Karpas-422 (cell line): ENCODE measurements around the gene MMP15. TPM values are rescaled to one million over a fixed set of nuclear protein-coding genes. Genes with fewer than 3 reads are reported as not detected.
A peak's percentile ranks its signal among the peaks of the same experiment; 100 is the strongest.

Experiments
- DNase-seq: peaks from one replicate; pipeline ENCODE4 v3.0.0-alpha.2; 2015
- H2AFZ ChIP-seq: fragments of 200-600 bp; sonication (generic); 2 replicates; pipeline ENCODE4 v1.6.1; 2014; ENCODE audit warnings: antibody characterized with exemption, low read length, mixed read lengths
- H3K27ac ChIP-seq: fragments of 200-600 bp; sonication (generic); 2 replicates; pipeline ENCODE4 v1.5.1; 2014; ENCODE audit warnings: mild to moderate bottlenecking, low read length, moderate library complexity
- H3K27me3 ChIP-seq: fragments of 200-600 bp; sonication (generic); 2 replicates; pipeline ENCODE4 v1.6.1; 2014; ENCODE audit warnings: low read length, mixed read lengths
- H3K36me3 ChIP-seq: fragments of 200-600 bp; sonication (generic); 2 replicates; pipeline ENCODE4 v1.6.1; 2014; ENCODE audit warnings: low read length, mixed read lengths; ENCODE audit not compliant: insufficient read depth
- H3K4me1 ChIP-seq: fragments of 200-600 bp; sonication (generic); 2 replicates; pipeline ENCODE4 v1.6.1; 2014; ENCODE audit warnings: mild to moderate bottlenecking, low read length, mixed read lengths
- H3K4me2 ChIP-seq: fragments of 200-600 bp; sonication (generic); 2 replicates; pipeline ENCODE4 v1.6.1; 2014; ENCODE audit warnings: low read length, low read depth, mild to moderate bottlenecking; ENCODE audit not compliant: poor library complexity, severe bottlenecking
- H3K4me3 ChIP-seq: fragments of 200-600 bp; sonication (generic); 2 replicates; pipeline ENCODE4 v1.5.1; 2014; ENCODE audit warnings: mild to moderate bottlenecking, antibody characterized with exemption, low read length, mixed read lengths
- H3K79me2 ChIP-seq: fragments of 200-600 bp; sonication (generic); 2 replicates; pipeline ENCODE4 v1.6.1; 2014; ENCODE audit warnings: mild to moderate bottlenecking, low read length, mixed read lengths
- H3K9ac ChIP-seq: fragments of 200-600 bp; sonication (generic); 2 replicates; pipeline ENCODE4 v1.6.0; 2014; ENCODE audit warnings: low read length
- H3K9me2 ChIP-seq: fragments of 200-600 bp; sonication (generic), shearing (Covaris generic); replicated peaks from 2 replicates; pipeline ENCODE4 v1.6.0; 2014; ENCODE audit warnings: mild to moderate bottlenecking, low read length, moderate library complexity; ENCODE audit not compliant: insufficient read depth
- H3K9me3 ChIP-seq: fragments of 300-700, 200-600 bp; sonication (generic); 2 replicates; pipeline ENCODE4 v1.6.1; 2014; ENCODE audit warnings: low read length, mixed read lengths
- H4K20me1 ChIP-seq: fragments of 200-600 bp; sonication (generic); 2 replicates; pipeline ENCODE4 v1.6.1; 2014; ENCODE audit warnings: mild to moderate bottlenecking, antibody characterized with exemption, low read length, low read depth; ENCODE audit not compliant: insufficient read depth
- total RNA-seq: library from RNA; depleted of rRNA; stranded (reverse); fragments of >200 nt; shearing (Covaris generic); gene quantifications from 2 replicates; pipeline ENCODE4 v1.2.3, GENCODE V29; 2014; ENCODE audit warnings: low replicate concordance

Gene MMP15
- total RNA-seq, 1 experiment from 2014 or later: 4.1 TPM

- H3K9me3 ChIP-seq: no peaks in the 10 kb centered on the region
- H3K36me3 ChIP-seq: no peaks in the 10 kb centered on the region
- H2AFZ ChIP-seq: no peak overlapping the region; the same call in 1 of the 2 replicates
- H3K27me3 ChIP-seq: no peaks in the 10 kb centered on the region
- DNase-seq: peak; percentile 69
- peak overlapping the region; percentile 89 for H3K4me2 ChIP-seq
- H3K4me1 ChIP-seq: peaks cover 73% of the 10 kb centered on the region
- H3K9me2 ChIP-seq: no peaks in the 10 kb centered on the region
- no peaks in the 10 kb centered on the region for H3K79me2 ChIP-seq
- H3K9ac ChIP-seq: peak overlapping the region; percentile 76
- peak overlapping the region; percentile 65 for H3K4me3 ChIP-seq
- no peaks in the 10 kb centered on the region for H4K20me1 ChIP-seq
- H3K27ac ChIP-seq: peak overlapping the region; percentile 96
These were observed 8.7 kb downstream of the MMP15 start for GRCh38 chr16:58034128-58034685.

- H3K4me2 ChIP-seq: peak overlapping the region; percentile 89
- H3K4me3 ChIP-seq: peak overlapping the region; percentile 65
These were observed 9.2 kb downstream of the MMP15 start for GRCh38 chr16:58034774-58035173.

GRCh38 chr16:58035356-58036170 is 10.0 kb downstream of the MMP15 start:
- Histone ChIP-seq H4K20me1 (no peaks in the 10 kb centered on the region), H2AFZ (peak overlapping the region; percentile 17; the same call in 1 of the 2 replicates), H3K4me1 (peaks cover 77% of the 10 kb centered on the region), H3K9me2 (no peaks in the 10 kb centered on the region), H3K9ac (peak overlapping the region; percentile 73), H3K36me3 (no peaks in the 10 kb centered on the region), H3K4me2 (peak overlapping the region; percentile 89), H3K27ac (peak overlapping the region; percentile 96), H3K9me3 (no peaks in the 10 kb centered on the region), H3K4me3 (peak overlapping the region; percentile 65), H3K27me3 (no peaks in the 10 kb centered on the region), H3K79me2 (no peaks in the 10 kb centered on the region)
- peak; percentile 72 for DNase-seq

More at GRCh38 chr16:58034774-58035173, 9.2 kb downstream of the MMP15 start:
- Histone ChIP-seq H3K4me1 (peaks cover 77% of the 10 kb centered on the region), H3K9me2 (no peaks in the 10 kb centered on the region), H2AFZ (no peak overlapping the region; the same call in 1 of the 2 replicates), H3K27ac (peak overlapping the region; percentile 96), H3K79me2 (no peaks in the 10 kb centered on the region), H3K27me3 (no peaks in the 10 kb centered on the region), H4K20me1 (no peaks in the 10 kb centered on the region), H3K36me3 (no peaks in the 10 kb centered on the region), H3K9me3 (no peaks in the 10 kb centered on the region), H3K9ac (peak overlapping the region; percentile 76)
- DNase-seq: peak; percentile 96

- peaks cover 71% of the 10 kb centered on the region for H3K4me1 ChIP-seq
- H3K9me3 ChIP-seq: no peaks in the 10 kb centered on the region
- H2AFZ ChIP-seq: no peak overlapping the region
- no peaks in the 10 kb centered on the region for H4K20me1 ChIP-seq
- no peaks in the 10 kb centered on the region for H3K27me3 ChIP-seq
- H3K79me2 ChIP-seq: no peaks in the 10 kb centered on the region
- no peak for DNase-seq
- no peak overlapping the region for H3K9ac ChIP-seq
- no peak overlapping the region for H3K4me3 ChIP-seq
- no peaks in the 10 kb centered on the region for H3K9me2 ChIP-seq
- peak overlapping the region; percentile 96 for H3K27ac ChIP-seq
- no peaks in the 10 kb centered on the region for H3K36me3 ChIP-seq
- H3K4me2 ChIP-seq: no peak overlapping the region
These were observed 11.4 kb downstream of the MMP15 start for GRCh38 chr16:58036943-58037342.

- Histone ChIP-seq H3K79me2 (no peaks in the 10 kb centered on the region), H3K4me2 (no peak overlapping the region), H3K4me3 (no peak overlapping the region), H3K27ac (no peak overlapping the region), H3K36me3 (no peaks in the 10 kb centered on the region), H3K9ac (no peak overlapping the region), H3K27me3 (no peaks in the 10 kb centered on the region), H3K9me2 (no peaks in the 10 kb centered on the region), H4K20me1 (no peaks in the 10 kb centered on the region), H2AFZ (no peak overlapping the region), H3K9me3 (no peaks in the 10 kb centered on the region), H3K4me1 (peaks cover 65% of the 10 kb centered on the region)
- DNase-seq: no peak
These were observed 12.0 kb downstream of the MMP15 start for GRCh38 chr16:58037365-58038057.

GRCh38 chr16:58038219-58038641 is 12.7 kb downstream of the MMP15 start:
- H3K9me3 ChIP-seq: no peaks in the 10 kb centered on the region
- peaks cover 58% of the 10 kb centered on the region for H3K4me1 ChIP-seq
- no peak overlapping the region for H2AFZ ChIP-seq
- no peaks in the 10 kb centered on the region for H3K9me2 ChIP-seq
- peak overlapping the region; percentile 57; the same call in 1 of the 2 replicates for H3K27ac ChIP-seq
- no peaks in the 10 kb centered on the region for H3K27me3 ChIP-seq
- no peak for DNase-seq
- no peak overlapping the region for H3K4me3 ChIP-seq
- H3K4me2 ChIP-seq: no peak overlapping the region
- H3K9ac ChIP-seq: peak overlapping the region; percentile 28; the same call in 1 of the 2 replicates
- no peaks in the 10 kb centered on the region for H3K79me2 ChIP-seq
- no peaks in the 10 kb centered on the region for H3K36me3 ChIP-seq
- no peaks in the 10 kb centered on the region for H4K20me1 ChIP-seq

GRCh38 chr16:58039829-58040495 is 14.4 kb downstream of the MMP15 start:
- H3K9me2 ChIP-seq: no peaks in the 10 kb centered on the region
- H3K27ac ChIP-seq: no peak overlapping the region
- H3K9ac ChIP-seq: no peak overlapping the region
- no peak overlapping the region for H3K4me3 ChIP-seq
- H3K27me3 ChIP-seq: no peaks in the 10 kb centered on the region
- no peaks in the 10 kb centered on the region for H4K20me1 ChIP-seq
- peaks cover 41% of the 10 kb centered on the region for H3K4me1 ChIP-seq
- no peak for DNase-seq
- no peaks in the 10 kb centered on the region for H3K36me3 ChIP-seq
- H3K4me2 ChIP-seq: no peak overlapping the region
- no peaks in the 10 kb centered on the region for H3K9me3 ChIP-seq
- no peaks in the 10 kb centered on the region for H3K79me2 ChIP-seq
- H2AFZ ChIP-seq: no peak overlapping the region
